HG02884 (cell line): Measurements from ENCODE around the gene NPDC1.
A peak's percentile ranks its signal among the peaks of the same experiment; 100 is the strongest.

ENCODE experiments used
- ATAC-seq: cut with Tn5 transposase; IDR thresholded peaks from one replicate; pipeline ENCODE4 v1.9.1; 2021; ENCODE audit warnings: mild to moderate bottlenecking, moderate library complexity; ENCODE audit not compliant: unreplicated experiment

Gene NPDC1

DNA sequence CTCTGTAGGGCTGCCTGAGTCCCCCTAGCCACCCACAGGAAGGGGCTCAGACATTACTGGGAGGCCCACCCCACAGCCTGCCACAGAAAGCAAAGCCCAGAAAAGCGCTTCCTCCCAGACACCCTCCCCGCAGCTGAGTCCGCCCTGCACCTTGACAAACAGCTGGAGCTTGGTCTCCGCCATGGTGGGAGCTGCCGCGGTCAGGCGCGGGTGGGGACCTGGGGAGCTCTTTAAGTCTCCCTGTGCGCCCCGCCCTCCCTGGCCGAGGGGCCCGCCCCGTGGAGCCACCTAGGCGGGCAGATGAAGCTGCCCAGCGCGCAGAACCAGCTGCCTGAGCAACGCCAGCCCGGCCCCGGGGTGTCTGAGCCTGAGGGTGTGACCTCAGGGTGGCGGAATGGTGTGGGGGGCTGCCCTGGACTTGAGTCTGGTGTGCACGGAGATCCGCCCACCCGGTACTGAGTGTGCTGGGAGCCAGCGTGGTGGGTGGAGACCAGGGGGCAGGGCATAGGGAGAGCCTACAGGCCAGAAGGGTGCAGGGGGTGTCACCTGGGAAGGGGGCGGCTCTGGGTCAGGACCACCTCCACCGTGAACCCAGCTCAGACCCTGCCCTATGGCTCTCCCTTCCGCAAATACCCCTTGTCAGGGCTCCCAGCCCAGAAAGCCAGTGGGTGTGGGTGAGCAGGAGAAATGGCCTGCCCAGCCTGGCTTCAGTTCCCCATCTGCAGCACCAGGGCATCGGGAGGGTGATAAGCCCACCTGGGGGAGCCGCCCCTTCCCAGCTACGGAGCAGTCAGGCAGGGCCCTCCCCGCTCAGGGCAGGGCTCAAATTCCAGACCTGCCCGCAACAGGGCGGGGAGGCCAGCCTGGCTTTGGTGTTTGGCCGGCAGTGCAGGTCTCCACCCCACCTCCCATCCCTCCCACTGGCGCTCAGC, 49.4 kb downstream of the NPDC1 start, which contains the start of gene CLIC3:
CLIC3 (minus strand) TSS at position 208 of the 932 bp plus-strand sequence; CDS start at position 183, 25 bp downstream.
- ATAC-seq: no peak

DNA sequence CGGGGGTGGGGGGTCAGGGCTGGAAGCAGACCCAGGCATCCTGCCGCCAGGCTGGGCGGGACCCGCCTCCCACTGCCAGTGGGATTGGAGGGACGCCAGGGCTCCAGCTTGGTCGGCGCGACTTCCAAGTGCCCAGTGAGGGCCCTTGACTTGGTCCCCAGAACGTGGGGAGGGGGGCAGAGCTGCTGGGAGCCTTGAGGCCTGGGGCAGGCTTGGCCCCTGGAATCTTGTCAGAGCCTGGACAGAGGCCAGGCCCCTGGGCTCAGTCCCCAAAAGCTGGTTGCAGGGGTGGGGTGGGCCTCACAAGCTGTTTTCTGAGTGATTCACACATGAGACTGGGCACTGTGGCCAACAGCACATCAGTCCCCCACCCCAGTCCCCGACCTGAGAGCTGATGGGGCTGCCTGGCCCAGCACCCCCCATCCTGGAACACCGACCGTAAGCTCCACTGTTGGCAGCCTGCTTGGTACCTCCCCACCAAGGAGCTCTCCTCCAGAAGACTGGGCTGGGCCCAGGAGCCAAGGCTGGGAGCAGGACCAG, 50.1 kb downstream of the NPDC1 start:
- ATAC-seq: no peak

DNA sequence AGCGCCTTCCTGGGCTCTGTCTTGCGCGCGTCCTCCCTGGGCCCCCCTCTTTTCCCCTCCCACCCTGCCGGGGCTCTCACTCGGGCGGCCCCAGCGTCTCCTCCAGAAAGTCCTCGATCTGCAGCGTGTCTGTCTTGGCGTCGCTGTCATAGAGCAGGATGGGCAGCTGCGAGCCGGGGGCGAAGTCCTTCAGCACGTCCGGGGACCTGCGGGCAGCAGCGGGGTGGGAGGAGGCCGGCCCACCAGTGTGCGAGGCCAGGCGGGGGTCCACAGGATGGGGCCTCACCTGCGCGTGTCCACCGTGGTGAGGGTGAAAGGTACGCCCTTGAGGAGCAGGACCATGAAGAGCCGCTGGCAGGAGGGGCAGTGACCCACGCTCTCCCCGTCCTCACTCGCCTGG, 50.6 kb downstream of the NPDC1 start:
- ATAC-seq: no peak

DNA sequence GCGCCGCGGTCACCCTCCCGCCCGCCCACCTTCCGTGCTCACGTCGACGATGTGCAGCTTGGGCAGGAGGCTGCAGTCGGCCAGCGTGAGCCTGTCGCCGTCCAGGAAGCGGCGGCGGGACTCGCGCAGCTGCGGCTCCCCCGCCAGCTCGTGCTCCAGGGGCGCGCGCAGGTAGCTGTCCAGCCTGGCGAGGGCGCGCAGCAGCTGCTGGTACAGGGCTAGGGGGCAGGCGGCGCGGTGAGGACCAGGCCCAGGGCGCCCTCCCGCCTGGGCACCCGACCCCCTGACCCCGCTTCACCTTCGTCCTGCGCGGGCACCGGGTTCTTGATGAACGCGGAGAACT, 51.1 kb downstream of the NPDC1 start:
- ATAC-seq: no peak

DNA sequence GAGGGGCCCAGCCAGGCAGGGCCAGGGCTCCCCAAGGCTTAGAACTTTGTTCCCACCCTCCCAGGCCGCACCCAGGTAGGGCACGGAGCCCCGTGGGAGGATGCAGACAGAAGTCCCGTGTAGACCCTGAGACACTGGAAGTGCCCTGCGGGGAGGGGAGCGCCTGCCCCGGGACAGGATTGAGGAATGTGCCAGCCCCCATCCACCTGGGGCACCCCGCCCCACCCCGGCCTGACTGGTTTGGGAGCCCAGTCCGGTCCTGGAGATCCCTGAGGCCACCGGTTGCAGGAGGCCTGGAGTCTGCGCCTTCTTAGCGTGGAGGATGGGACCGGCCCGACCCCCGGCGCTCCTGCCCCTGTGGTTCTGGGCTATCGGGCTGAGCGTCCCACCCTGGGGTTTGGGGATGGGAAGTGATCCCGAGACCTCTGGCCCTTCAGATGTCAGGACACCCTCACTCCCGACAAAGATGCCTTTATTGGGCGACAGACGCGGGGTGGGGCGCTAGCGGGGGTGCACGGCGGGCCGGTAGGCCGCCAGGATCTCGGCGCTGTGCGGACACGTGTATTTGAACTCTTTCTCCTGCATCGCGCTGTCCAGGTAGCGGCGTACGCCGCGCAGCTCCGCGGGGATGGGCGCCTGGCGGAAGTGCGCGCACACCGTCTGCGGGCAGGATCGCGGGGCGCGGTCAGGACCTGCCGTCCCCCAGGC, 51.6 kb downstream of the NPDC1 start:
- ATAC-seq: no peak

DNA sequence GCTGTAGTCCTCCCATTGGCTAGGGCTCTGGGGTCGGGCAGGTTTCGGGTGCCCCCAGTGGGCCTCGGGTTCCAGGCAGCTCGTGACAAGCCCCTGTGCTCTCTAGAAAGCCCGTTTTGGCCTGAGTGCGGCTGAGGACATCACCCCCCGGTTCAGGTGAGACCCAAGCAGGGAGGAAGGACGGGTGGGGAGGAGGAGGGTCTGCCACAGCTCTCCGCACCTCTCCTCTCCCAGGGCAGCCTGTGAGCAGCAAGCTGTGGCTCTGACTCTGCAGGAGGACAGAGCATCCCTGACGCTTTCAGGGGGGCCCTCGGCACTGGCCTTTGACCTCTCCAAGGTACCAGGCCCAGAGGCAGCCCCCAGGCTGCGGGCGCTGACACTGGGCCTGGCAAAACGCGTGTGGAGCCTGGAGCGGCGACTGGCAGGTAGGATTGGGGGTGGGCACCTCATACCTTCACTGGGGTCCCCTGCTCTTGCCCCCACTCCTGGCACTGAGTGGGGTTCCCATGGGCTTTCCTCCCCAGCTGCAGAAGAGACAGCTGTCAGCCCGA, 53.1 kb downstream of the NPDC1 start:
- ATAC-seq: no peak

DNA sequence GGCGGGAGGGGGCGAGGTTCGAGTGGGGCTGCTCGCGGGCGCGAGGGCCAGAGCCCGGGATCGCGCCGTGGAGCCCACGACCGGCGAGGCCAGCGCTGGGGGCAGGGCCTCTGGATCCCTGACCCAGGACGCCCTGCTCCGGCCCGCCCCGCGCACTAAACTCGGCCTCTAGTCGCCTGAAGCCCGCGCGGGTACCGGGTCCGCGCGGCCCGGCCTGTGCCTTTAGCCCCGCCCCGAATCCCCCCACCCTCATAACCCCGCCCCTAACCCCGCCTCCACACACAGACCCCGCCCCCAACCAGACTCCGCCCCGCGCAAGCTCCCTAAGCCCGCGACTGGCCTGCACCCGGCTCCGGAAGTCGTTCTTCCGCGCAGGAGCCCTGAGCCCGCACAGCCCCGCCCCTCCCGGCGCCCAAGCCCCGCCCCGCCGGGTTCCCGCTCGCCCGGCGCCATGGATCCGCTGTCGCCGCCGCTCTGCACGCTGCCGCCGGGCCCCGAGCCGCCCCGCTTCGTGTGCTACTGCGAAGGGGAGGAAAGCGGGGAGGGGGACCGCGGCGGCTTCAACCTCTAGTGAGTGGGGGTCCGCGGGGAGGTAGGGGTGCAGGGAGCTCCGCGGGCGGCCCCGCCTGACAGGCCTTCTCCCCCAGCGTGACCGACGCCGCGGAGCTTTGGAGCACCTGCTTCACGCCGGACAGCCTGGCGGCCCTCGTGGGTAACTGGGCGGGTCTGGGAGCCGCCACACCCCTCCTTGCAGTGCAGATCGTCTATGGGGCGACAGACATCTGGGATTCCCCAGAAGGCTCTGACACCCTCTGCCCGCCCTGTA, 53.8 kb downstream of the NPDC1 start, which contains the start of gene PAXX:
PAXX (plus strand) TSS at position 430 of the 826 bp plus-strand sequence; CDS start at position 452, 22 bp downstream.
- peak; percentile 65 for ATAC-seq

DNA sequence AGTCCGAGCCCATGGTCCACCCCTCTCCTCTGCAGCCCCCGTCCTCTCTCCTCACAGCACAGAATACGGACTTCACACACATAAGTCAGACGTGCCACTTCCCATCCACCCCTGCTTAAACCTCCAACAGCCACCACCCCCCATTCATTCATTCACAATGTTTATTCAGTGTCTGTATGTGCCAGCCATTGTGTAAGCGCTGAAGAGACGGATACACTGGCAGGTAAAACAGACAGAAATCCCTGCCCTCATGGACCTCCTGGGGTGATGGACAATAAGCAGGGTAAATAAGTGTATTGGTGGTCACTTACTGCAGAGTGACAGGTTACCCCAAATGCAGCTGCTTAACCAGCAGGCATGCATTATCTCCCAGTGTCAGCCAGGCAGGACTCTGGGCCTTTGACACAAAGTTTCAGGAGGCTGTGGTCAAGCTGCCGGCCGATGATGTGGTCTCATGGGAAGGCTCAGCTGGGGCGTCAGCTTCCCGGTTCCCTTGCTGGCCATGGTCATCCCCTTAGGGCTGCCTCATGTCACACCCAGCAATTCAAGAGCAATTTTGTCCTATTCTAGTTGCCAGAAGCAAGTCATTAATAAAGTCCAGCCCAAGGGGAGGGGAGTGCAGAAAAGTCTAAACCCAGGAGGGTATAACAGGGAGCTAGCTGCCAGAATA, 55.6 kb downstream of the NPDC1 start:
- ATAC-seq: no peak
